ENCODE data around the gene CLSTN3. TPM values are rescaled to one million over a fixed set of nuclear protein-coding genes. Genes with fewer than 3 reads are reported as not detected.

Gene CLSTN3
- total and polyA plus RNA-seq, 2 of the 8 experiments (the other 6 are each of a cell fraction or from before 2014, with no cell fraction given): 20.4 to 26.3 TPM

GRCh38 chr12:7129872-7130691 is at the start of gene CLSTN3 (continued):
- TF ChIP-seq EGR1 (IDR thresholded peaks at IDR 0.05; ENCODE audit: borderline replicate concordance, low read depth, low read length) (no peak), KDM4A (IDR thresholded peaks at IDR 0.05; ENCODE audit: low read depth, low read length, severe bottlenecking) (peak; percentile 65), GTF2F1 (IDR thresholded peaks at IDR 0.05; ENCODE audit: borderline replicate concordance, low read depth, low read length) (no peak), CHD2 (IDR thresholded peaks at IDR 0.05; ENCODE audit: low read length) (peak; percentile 78), ASH2L (IDR thresholded peaks at IDR 0.05; ENCODE audit: low read length) (peak; percentile 44), PHF8 (conservative IDR thresholded peaks at IDR 0.05; ENCODE audit: low read depth, low read length) (0 out of 2 replicates have a peak, but pooled peaks have one; percentile 18), USF2 (IDR thresholded peaks at IDR 0.05; ENCODE audit: low read length) (no peak), CREB1 (IDR thresholded peaks at IDR 0.05) (peak; percentile 90)
